IgD-negative memory B cell (primary cell): ENCODE results near the gene AANAT. TPM values are rescaled to one million over a fixed set of nuclear protein-coding genes. Genes with fewer than 3 reads are reported as not detected.
A peak's percentile ranks its signal among the peaks of the same experiment; 100 is the strongest.

Experiments
- H3K27ac Mint-ChIP-seq, 3 donors: one replicate each; pipeline ENCODE4 v1.8.0; 2020 to 2022; ENCODE audit warnings: mild to moderate bottlenecking in 3 of 3, mixed read lengths in 3 of 3, moderate library complexity in 1 of 3
- H3K27me3 Mint-ChIP-seq: one replicate; pipeline ENCODE4 v1.8.0; 2021; ENCODE audit warnings: mixed read lengths
- H3K36me3 Mint-ChIP-seq: one replicate; pipeline ENCODE4 v1.8.0; 2020; ENCODE audit warnings: mild to moderate bottlenecking, mixed read lengths
- H3K4me1 Mint-ChIP-seq, 3 donors: one replicate each; pipeline ENCODE4 v1.8.0; 2020 to 2022; ENCODE audit warnings: mixed read lengths in 3 of 3, mild to moderate bottlenecking in 1 of 3
- H3K4me3 Mint-ChIP-seq, 4 donors: one replicate each; pipeline ENCODE4 v1.8.0; 2020 to 2022; ENCODE audit warnings: mild to moderate bottlenecking in 4 of 4, mixed read lengths in 4 of 4, moderate library complexity in 3 of 4
- H3K9me3 Mint-ChIP-seq, 3 donors: one replicate each; pipeline ENCODE4 v1.8.0; 2020 to 2021; ENCODE audit warnings: mixed read lengths in 3 of 3, mild to moderate bottlenecking in 1 of 3
- polyA plus RNA-seq: library from polyadenylated mRNA; unstranded; fragments of 300-500 nt; fragmentation: Illumina TruSeq; gene quantifications from one replicate; pipeline ENCODE4 v1.2.3, GENCODE V29; 2021

The AANAT gene
- polyA plus RNA-seq, 1 donor from 2014 or later = 1.1 TPM

GRCh38 chr17:76435751-76436150 is 31.7 kb upstream of the AANAT start:
- no peak overlapping the region for H3K27ac Mint-ChIP-seq
- H3K9me3 Mint-ChIP-seq = no peaks in the 10 kb centered on the region
- H3K4me1 Mint-ChIP-seq = peaks cover 25 to 49% (median 39%) of the 10 kb centered on the region in 3 donors
- H3K4me3 Mint-ChIP-seq = no peak overlapping the region
- no peaks in the 10 kb centered on the region for H3K27me3 Mint-ChIP-seq
- H3K36me3 Mint-ChIP-seq = peaks cover 6% of the 10 kb centered on the region

- Mint-ChIP-seq H3K9me3 (no peaks in the 10 kb centered on the region), H3K4me1 (peaks cover 25 to 52% (median 52%) of the 10 kb centered on the region in 3 donors), H3K36me3 (peaks cover 6% of the 10 kb centered on the region), H3K27ac (no peak overlapping the region), H3K27me3 (no peaks in the 10 kb centered on the region), H3K4me3 (no peak overlapping the region)
Observed at GRCh38 chr17:76437467-76438402, 29.7 kb upstream of the AANAT start.

DNA sequence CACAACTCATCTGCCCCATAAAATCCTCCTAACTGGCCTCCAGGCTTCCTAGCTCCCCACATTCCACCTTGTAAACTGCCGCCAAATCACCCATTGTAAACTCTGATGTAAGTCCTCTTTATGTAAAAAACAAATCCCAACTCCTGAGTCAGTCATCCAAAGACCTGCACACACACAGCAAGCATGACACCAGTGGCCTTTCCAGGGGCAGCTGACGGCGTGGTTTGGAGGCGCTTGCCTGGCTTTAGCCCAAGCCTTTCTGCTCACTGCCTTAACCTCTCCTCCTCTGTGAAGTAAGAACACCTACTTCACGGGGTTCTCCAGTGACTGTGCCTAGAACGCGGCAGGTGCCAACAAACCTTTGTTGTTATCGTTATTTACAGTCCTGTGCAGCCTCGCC is 28.5 kb upstream of the AANAT start:
- H3K4me3 Mint-ChIP-seq = peak overlapping the region in 1 of 4 donors; percentile 70
- peaks cover 26 to 52% (median 42%) of the 10 kb centered on the region in 3 donors for H3K4me1 Mint-ChIP-seq
- peaks cover 3% of the 10 kb centered on the region for H3K36me3 Mint-ChIP-seq
- no peak overlapping the region for H3K27ac Mint-ChIP-seq
- no peaks in the 10 kb centered on the region for H3K27me3 Mint-ChIP-seq
- no peaks in the 10 kb centered on the region for H3K9me3 Mint-ChIP-seq

- Mint-ChIP-seq H3K36me3 (peaks cover 3% of the 10 kb centered on the region), H3K27me3 (no peaks in the 10 kb centered on the region), H3K9me3 (no peaks in the 10 kb centered on the region), H3K4me3 (no peak overlapping the region), H3K4me1 (peaks cover 24 to 52% (median 37%) of the 10 kb centered on the region in 3 donors), H3K27ac (no peak overlapping the region)
Observed at GRCh38 chr17:76439314-76439928, 28.0 kb upstream of the AANAT start.

DNA sequence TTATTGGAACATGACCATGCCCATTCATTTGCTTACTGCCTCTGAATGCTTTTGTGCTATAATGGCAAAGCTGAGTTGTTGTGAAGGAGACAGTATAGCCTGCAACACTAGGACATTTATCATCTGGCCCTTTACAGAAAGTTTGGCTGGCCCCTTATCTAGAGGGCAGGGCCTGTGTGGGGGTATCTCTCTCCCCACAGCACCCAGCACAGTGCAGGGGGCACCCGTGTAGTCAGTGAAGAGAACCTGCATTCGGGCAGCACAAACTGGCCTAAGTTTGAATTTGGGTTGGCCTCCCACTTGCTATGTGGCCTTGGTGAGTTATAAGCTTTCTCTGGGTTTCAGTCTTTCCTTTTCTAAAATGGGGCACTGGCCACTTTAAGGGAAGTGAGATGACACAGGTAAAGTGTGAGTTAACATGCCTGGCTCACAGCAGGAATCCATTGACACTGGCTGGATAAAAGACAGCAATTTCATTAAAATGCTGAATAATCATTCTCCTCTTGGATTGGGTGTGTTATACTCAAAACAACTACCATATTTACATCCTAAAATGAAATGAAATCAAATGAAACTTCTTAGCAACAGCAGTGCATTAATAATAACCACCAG is 26.5 kb upstream of the AANAT start:
- Mint-ChIP-seq H3K4me1 (peaks cover 33 to 60% (median 50%) of the 10 kb centered on the region in 3 donors), H3K4me3 (no peak overlapping the region), H3K9me3 (no peaks in the 10 kb centered on the region), H3K36me3 (peaks cover 3% of the 10 kb centered on the region), H3K27ac (no peak overlapping the region), H3K27me3 (no peaks in the 10 kb centered on the region)

DNA sequence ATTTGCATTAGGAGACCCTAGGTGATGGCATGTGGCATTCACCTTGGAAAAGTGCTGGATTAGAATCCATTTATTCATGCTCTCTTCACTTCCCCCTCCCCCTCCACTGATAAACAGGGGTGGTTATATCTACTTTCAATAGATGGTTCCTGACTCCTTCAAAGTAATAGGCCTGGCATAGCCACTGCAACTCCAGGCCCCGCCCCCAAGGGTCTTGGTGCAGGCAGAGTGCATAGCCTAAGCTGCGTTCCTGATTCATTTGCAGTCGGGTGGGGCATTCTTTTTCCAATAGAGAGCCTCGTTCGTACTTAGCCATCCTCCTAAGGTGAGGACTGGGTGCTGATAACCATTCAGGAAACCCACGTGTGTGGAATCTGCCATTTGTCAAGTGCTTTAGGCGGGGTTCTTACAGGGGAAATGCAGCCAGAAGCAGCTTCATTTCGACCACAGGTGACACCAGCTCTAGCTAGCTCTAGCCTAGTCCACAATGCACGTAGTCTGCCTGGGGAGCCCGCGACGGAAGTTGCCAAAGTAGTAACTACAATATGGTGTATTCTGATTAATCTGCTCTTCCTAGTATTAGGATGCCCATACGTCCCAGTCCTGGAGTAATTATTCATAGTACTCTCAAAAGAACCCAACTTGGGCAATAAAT is 25.6 kb upstream of the AANAT start:
- Mint-ChIP-seq H3K27me3 (no peaks in the 10 kb centered on the region), H3K9me3 (no peaks in the 10 kb centered on the region), H3K4me1 (peaks cover 36 to 63% (median 54%) of the 10 kb centered on the region in 3 donors), H3K36me3 (peaks cover 3% of the 10 kb centered on the region), H3K4me3 (no peak overlapping the region), H3K27ac (no peak overlapping the region)

DNA sequence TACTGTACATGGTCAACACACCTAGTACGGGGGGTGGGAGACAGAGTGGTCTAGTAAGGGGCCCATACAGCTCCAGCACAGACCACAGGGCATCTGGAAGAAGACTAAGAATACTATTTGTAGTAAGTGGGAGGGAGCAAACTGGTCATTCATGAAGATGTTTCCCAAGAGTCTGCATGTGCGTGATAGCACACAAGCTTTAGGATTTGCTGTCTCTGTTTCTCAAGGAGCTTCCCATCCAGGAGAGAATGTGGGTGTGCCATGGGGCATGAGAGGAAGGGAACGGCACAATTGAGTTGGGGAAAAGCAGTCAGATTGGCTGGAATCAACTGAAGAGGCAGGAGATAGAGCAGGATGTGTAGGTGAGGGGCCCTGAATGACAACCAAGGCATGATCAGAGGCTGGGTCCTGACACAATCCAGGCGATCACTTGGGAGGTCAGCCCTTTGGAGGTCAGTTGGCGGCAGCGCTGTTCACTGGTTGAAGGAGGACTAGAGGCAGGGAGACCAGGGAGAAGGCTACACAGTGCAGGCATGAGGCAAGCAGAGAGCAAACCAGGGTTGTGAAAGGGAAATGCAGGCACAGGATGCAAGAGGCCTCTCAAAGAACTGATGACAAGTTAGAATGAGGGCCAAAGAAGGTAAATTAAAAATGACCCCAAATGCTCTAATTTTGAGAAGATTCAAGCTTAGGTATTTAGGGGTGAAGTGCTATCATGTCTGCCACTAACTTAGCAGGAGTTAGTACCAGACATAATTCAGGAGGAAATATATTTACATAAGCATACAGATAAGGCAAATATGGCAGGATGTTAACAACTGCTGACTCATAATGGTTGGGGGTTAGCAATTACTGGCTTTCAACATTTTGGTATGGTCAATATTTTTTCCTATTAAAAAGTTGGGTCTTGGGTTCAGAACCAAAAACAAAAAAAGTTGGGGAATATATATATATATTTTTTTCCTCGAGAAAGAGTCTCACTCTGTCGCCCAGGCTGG is 24.8 kb upstream of the AANAT start:
- peak overlapping the region in 1 of 4 donors; percentile 47 for H3K4me3 Mint-ChIP-seq

GRCh38 chr17:76444518-76445311 is 22.7 kb upstream of the AANAT start:
- H3K4me3 Mint-ChIP-seq = peak overlapping the region; percentile 28 to 94 (median 67)

More for the DNA sequence above, 24.8 kb upstream of the AANAT start:
- no peaks in the 10 kb centered on the region for H3K27me3 Mint-ChIP-seq
- H3K27ac Mint-ChIP-seq = peak overlapping the region in 1 of 3 donors; percentile 31
- no peaks in the 10 kb centered on the region for H3K9me3 Mint-ChIP-seq
- peaks cover 3% of the 10 kb centered on the region for H3K36me3 Mint-ChIP-seq
- peaks cover 39 to 67% (median 62%) of the 10 kb centered on the region in 3 donors for H3K4me1 Mint-ChIP-seq

DNA sequence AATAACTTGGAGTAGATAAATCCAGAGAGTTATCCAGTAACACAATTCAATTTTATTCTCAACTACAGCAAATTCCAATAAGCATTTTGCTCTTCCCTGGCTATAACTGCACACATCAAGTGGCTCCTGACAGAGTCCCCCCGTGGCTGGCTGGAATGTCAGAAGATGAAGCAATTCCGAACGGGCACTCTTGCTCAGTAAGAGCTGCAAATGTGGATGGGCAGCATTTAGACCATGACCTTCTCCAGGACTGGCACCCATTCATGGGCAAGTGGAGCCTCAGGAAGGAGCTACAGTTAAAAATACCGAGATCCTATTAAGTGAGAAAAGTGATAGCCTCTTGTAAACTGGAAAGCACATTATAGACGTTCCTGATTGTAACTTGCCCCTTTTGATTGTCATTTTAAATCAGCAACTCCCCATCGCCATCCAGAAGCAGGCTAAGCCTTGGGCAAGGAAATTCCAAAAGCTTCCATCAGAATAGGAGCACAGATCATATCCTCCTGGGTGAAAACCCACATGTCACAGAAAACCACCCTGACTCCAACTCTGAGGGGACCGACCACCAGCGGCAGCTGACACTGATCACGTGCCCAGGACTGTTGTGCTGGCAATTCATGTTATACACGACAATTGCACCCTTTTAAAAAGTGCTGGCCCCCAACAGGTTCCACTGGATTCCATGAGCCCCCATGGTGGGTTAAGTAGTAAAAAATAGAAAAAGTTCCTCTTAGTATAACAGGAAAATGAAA is 21.5 kb upstream of the AANAT start:
- Mint-ChIP-seq H3K9me3 (no peaks in the 10 kb centered on the region), H3K36me3 (no peaks in the 10 kb centered on the region), H3K4me1 (peaks cover 32 to 66% (median 66%) of the 10 kb centered on the region in 3 donors), H3K27me3 (no peaks in the 10 kb centered on the region), H3K27ac (peak overlapping the region in 1 of 3 donors; percentile 73), H3K4me3 (peak overlapping the region in 2 of 4 donors; percentile 28 to 79)

More at GRCh38 chr17:76444518-76445311, 22.7 kb upstream of the AANAT start:
- Mint-ChIP-seq H3K27me3 (no peaks in the 10 kb centered on the region), H3K9me3 (no peaks in the 10 kb centered on the region), H3K36me3 (peaks cover 1% of the 10 kb centered on the region), H3K27ac (peak overlapping the region in 1 of 3 donors; percentile 48), H3K4me1 (peaks cover 35 to 66% (median 61%) of the 10 kb centered on the region in 3 donors)

DNA sequence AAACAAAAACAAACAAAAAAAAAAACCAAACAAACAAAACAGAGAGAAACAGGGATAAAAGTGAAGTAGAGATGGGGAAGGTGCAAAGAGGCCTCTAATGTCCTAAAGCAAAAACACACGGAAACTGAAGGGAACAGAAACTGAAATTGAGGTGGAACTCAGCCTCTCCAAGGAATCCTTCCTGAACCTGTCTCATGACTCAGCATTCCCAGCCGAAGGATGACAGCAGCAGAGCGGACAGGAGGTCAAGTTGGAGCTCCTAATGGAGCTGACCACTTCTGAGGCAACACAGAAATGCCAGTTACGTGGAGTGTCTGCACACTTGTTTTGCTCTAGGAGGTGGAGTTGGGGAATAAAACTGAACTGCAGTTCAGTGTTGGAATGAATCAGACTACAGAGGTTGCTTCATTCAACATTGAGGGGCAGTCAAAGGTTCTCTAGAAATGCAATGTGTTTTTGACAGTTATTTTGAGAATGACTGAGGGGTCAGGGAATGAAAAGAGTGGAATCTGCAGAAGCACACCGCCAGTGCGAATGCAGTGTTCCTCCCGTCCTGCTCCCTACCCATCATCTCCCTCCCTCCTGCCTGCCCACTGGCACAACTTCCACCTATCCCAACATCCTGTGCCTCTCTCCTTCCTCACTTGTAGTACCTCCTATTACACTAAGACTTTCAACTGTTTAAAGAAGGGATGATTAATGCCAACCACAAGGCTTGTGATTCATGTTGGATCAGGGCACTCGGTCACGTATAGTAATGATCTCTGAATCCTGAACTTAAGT is 20.8 kb upstream of the AANAT start:
- Mint-ChIP-seq H3K27ac (peak overlapping the region in 1 of 3 donors; percentile 73), H3K4me1 (peaks cover 34 to 67% (median 66%) of the 10 kb centered on the region in 3 donors), H3K36me3 (no peaks in the 10 kb centered on the region), H3K9me3 (no peaks in the 10 kb centered on the region), H3K27me3 (no peaks in the 10 kb centered on the region), H3K4me3 (peak overlapping the region in 1 of 4 donors; percentile 61)

DNA sequence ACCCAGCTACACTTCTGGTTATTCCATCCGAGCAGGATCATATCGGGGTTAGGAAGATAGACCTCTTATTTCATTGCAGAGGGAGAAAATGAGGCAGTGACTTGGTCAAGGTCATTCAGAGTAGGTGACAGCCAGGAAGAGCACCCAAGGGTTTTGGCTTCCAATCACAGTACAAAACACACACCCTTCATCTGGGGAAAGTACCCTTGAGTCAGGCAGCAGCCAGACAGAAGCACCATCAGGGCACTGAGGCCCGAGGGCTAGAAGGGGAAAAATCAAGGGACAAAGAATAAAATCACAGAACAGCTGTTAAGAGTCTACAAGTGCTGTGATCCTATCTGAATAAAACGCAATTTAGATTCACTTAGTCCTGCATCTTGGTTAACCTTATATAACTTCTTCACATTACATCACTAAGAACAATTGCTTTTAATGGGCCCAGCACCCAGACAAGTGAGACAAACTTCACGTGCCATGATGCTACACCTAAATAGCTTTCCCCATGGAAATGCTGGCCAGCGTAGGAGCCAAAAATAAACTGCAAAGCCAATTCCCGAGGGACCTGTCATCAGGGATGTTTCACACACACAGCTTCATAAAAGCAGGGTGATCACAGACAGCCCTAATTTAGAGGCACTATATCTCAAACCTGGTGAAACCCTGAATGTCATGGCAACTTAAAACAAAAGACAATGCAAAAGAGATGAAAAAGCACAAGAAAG is 19.3 kb upstream of the AANAT start:
- no peaks in the 10 kb centered on the region for H3K36me3 Mint-ChIP-seq
- H3K4me3 Mint-ChIP-seq = peak overlapping the region in 1 of 4 donors; percentile 61
- no peaks in the 10 kb centered on the region for H3K27me3 Mint-ChIP-seq
- H3K4me1 Mint-ChIP-seq = peaks cover 38 to 64% (median 58%) of the 10 kb centered on the region in 3 donors
- H3K9me3 Mint-ChIP-seq = no peaks in the 10 kb centered on the region
- H3K27ac Mint-ChIP-seq = peak overlapping the region in 1 of 3 donors; percentile 69
